Measurements from ENCODE around the gene EPB41L4B. TPM values are rescaled to one million over a fixed set of nuclear protein-coding genes. Genes with fewer than 3 reads are reported as not detected.

The EPB41L4B gene
- polyA plus RNA-seq, 1 donor from 2014 or later: 4.1 TPM

DNA sequence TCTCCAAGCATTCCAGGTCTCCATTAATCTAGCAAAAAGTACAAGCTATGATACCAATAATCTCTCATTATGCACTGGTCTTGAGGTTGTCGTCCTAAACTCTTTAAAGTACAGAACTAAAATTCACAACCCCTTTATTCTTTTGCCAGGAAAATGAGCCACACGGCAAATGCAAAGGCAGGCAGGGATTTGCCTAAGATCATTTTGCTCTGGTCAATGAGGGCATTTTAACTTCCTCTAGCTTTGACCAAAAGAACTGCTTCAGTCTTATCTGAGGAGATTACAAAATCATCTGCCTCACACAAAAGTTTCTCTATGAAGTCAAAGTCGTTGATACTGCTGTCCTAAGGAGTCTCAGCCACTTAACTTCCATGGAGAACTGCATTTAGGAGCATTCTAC lies 51.8 kb downstream of the EPB41L4B start:
- no peaks in the 10 kb centered on the region for H4K20me1 ChIP-seq (ENCODE audit: insufficient read depth)
- H3K9me2 ChIP-seq (ENCODE audit: insufficient read depth, low read length): no peaks in the 10 kb centered on the region
- no peak overlapping the region for H3K9ac ChIP-seq (ENCODE audit: low read length)
- H3K9me3 ChIP-seq (ENCODE audit: low read length): no peaks in the 10 kb centered on the region
- no peak overlapping the region for H2AFZ ChIP-seq (ENCODE audit: low read depth, low read length)
- H3K27me3 ChIP-seq (ENCODE audit: insufficient read depth, low read depth, low read length): no peaks in the 10 kb centered on the region
- no peak overlapping the region for H3K4me3 ChIP-seq (ENCODE audit: low read length)
- H3K27ac ChIP-seq (ENCODE audit: low read length): no peak overlapping the region
- H3K36me3 ChIP-seq (ENCODE audit: insufficient read depth, low read length): no peaks in the 10 kb centered on the region
- H3F3A ChIP-seq (ENCODE audit: insufficient read depth, low read length, poor library complexity, severe bottlenecking): no peaks in the 10 kb centered on the region
- TF ChIP-seq POLR2AphosphoS5 (IDR thresholded peaks at IDR 0.05) (no peak), SMC3 (conservative IDR thresholded peaks at IDR 0.05; ENCODE audit: poor library complexity) (no peak), MXI1 (conservative IDR thresholded peaks at IDR 0.05; ENCODE audit: poor library complexity, severe bottlenecking) (no peak), EZH2 (IDR thresholded peaks at IDR 0.05; ENCODE audit: borderline replicate concordance, insufficient read depth, low read length, poor library complexity, severe bottlenecking) (no peak), EP300 (conservative IDR thresholded peaks at IDR 0.05; ENCODE audit: poor library complexity, severe bottlenecking) (no peak), RAD21 (conservative IDR thresholded peaks at IDR 0.05) (no peak), TAF1 (IDR thresholded peaks at IDR 0.05; ENCODE audit: low read depth) (no peak)
- TF ChIP-seq, protein P1, sequence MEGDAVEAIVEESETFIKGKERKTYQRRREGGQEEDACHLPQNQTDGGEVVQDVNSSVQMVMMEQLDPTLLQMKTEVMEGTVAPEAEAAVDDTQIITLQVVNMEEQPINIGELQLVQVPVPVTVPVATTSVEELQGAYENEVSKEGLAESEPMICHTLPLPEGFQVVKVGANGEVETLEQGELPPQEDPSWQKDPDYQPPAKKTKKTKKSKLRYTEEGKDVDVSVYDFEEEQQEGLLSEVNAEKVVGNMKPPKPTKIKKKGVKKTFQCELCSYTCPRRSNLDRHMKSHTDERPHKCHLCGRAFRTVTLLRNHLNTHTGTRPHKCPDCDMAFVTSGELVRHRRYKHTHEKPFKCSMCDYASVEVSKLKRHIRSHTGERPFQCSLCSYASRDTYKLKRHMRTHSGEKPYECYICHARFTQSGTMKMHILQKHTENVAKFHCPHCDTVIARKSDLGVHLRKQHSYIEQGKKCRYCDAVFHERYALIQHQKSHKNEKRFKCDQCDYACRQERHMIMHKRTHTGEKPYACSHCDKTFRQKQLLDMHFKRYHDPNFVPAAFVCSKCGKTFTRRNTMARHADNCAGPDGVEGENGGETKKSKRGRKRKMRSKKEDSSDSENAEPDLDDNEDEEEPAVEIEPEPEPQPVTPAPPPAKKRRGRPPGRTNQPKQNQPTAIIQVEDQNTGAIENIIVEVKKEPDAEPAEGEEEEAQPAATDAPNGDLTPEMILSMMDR (IDR thresholded peaks at IDR 0.05; ENCODE audit: poor library complexity, severe bottlenecking): no peak
- TF ChIP-seq, protein P2, sequence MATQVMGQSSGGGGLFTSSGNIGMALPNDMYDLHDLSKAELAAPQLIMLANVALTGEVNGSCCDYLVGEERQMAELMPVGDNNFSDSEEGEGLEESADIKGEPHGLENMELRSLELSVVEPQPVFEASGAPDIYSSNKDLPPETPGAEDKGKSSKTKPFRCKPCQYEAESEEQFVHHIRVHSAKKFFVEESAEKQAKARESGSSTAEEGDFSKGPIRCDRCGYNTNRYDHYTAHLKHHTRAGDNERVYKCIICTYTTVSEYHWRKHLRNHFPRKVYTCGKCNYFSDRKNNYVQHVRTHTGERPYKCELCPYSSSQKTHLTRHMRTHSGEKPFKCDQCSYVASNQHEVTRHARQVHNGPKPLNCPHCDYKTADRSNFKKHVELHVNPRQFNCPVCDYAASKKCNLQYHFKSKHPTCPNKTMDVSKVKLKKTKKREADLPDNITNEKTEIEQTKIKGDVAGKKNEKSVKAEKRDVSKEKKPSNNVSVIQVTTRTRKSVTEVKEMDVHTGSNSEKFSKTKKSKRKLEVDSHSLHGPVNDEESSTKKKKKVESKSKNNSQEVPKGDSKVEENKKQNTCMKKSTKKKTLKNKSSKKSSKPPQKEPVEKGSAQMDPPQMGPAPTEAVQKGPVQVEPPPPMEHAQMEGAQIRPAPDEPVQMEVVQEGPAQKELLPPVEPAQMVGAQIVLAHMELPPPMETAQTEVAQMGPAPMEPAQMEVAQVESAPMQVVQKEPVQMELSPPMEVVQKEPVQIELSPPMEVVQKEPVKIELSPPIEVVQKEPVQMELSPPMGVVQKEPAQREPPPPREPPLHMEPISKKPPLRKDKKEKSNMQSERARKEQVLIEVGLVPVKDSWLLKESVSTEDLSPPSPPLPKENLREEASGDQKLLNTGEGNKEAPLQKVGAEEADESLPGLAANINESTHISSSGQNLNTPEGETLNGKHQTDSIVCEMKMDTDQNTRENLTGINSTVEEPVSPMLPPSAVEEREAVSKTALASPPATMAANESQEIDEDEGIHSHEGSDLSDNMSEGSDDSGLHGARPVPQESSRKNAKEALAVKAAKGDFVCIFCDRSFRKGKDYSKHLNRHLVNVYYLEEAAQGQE (IDR thresholded peaks at IDR 0.05; ENCODE audit: borderline replicate concordance): no peak
- H3K4me2 ChIP-seq (ENCODE audit: low read length): no peak overlapping the region
- H3K79me2 ChIP-seq (replicated peaks; ENCODE audit: insufficient read depth, low read length): no peaks in the 10 kb centered on the region

DNA sequence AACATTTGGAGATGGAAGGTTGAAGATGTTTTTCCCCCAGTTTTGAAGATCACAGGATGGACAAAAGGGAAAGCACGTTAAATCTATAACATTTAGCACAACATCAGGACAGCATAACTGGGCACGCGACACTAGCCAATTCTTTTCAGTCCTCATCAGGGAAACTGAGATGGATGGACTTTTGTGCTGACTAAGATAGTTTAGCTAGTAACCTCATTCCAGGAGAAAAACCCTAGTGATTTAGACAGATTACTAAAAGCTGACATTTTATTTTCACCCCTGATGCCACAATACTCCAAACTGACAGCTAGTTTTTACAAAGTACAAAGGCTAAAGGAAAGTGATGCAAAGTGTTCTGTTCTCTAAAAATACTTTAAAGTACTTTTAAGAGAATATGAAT lies 53.3 kb downstream of the EPB41L4B start:
- no peak overlapping the region for H2AFZ ChIP-seq (ENCODE audit: low read depth, low read length)
- H3F3A ChIP-seq (ENCODE audit: insufficient read depth, low read length, poor library complexity, severe bottlenecking): no peaks in the 10 kb centered on the region
- TF ChIP-seq RAD21 (conservative IDR thresholded peaks at IDR 0.05): no peak
- no peak for TF ChIP-seq EZH2 (IDR thresholded peaks at IDR 0.05; ENCODE audit: borderline replicate concordance, insufficient read depth, low read length, poor library complexity, severe bottlenecking)
- TF ChIP-seq, protein P1 (IDR thresholded peaks at IDR 0.05; ENCODE audit: poor library complexity, severe bottlenecking): no peak
- TF ChIP-seq, protein P2 (IDR thresholded peaks at IDR 0.05; ENCODE audit: borderline replicate concordance): no peak
- no peak for TF ChIP-seq MXI1 (conservative IDR thresholded peaks at IDR 0.05; ENCODE audit: poor library complexity, severe bottlenecking)
- no peak for TF ChIP-seq POLR2AphosphoS5 (IDR thresholded peaks at IDR 0.05)
- no peak for TF ChIP-seq EP300 (conservative IDR thresholded peaks at IDR 0.05; ENCODE audit: poor library complexity, severe bottlenecking)
- no peak for TF ChIP-seq SMC3 (conservative IDR thresholded peaks at IDR 0.05; ENCODE audit: poor library complexity)
- TF ChIP-seq TAF1 (IDR thresholded peaks at IDR 0.05; ENCODE audit: low read depth): no peak
- H3K79me2 ChIP-seq (replicated peaks; ENCODE audit: insufficient read depth, low read length): no peaks in the 10 kb centered on the region
- no peaks in the 10 kb centered on the region for H3K9me3 ChIP-seq (ENCODE audit: low read length)
- no peaks in the 10 kb centered on the region for H4K20me1 ChIP-seq (ENCODE audit: insufficient read depth)
- no peak overlapping the region for H3K27ac ChIP-seq (ENCODE audit: low read length)
- no peak overlapping the region for H3K9ac ChIP-seq (ENCODE audit: low read length)
- H3K4me2 ChIP-seq (ENCODE audit: low read length): no peak overlapping the region
- no peak overlapping the region for H3K4me3 ChIP-seq (ENCODE audit: low read length)
- H3K27me3 ChIP-seq (ENCODE audit: insufficient read depth, low read depth, low read length): no peaks in the 10 kb centered on the region
- H3K36me3 ChIP-seq (ENCODE audit: insufficient read depth, low read length): no peaks in the 10 kb centered on the region
- H3K9me2 ChIP-seq (ENCODE audit: insufficient read depth, low read length): no peaks in the 10 kb centered on the region

All from neural cell (in vitro differentiated cells).